Measurements from ENCODE around the gene LRRC75A.

DNA sequence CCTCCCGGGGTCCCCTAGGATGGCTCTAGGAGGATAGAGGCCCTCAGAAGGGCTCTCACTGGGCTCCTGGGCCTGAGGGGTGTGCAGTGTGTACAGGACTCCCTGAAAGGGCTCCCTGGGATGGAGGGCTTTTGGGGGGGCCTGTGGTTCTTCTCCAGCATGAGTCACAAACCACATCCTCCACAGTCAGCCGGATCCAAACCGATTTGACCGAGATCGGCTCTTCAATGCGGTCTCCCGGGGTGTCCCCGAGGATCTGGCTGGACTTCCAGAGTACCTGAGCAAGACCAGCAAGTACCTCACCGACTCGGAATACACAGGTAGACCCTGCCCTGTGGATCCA lies 72.1 kb downstream of the LRRC75A start:
- TF ChIP-seq, protein P1, sequence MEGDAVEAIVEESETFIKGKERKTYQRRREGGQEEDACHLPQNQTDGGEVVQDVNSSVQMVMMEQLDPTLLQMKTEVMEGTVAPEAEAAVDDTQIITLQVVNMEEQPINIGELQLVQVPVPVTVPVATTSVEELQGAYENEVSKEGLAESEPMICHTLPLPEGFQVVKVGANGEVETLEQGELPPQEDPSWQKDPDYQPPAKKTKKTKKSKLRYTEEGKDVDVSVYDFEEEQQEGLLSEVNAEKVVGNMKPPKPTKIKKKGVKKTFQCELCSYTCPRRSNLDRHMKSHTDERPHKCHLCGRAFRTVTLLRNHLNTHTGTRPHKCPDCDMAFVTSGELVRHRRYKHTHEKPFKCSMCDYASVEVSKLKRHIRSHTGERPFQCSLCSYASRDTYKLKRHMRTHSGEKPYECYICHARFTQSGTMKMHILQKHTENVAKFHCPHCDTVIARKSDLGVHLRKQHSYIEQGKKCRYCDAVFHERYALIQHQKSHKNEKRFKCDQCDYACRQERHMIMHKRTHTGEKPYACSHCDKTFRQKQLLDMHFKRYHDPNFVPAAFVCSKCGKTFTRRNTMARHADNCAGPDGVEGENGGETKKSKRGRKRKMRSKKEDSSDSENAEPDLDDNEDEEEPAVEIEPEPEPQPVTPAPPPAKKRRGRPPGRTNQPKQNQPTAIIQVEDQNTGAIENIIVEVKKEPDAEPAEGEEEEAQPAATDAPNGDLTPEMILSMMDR (conservative IDR thresholded peaks at IDR 0.05), result no peak
- TF ChIP-seq EZH2 (IDR thresholded peaks at IDR 0.05; ENCODE audit: low read depth), result no peak
